SK-N-SH (cell line): ENCODE measurements around the gene TM9SF4.

ENCODE experiments used
- CTCF ChIP-seq: fragments of 200-600 bp; sonication (generic); IDR thresholded peaks from 2 replicates; pipeline ENCODE4 v1.6.1; 2017; ENCODE audit warnings: antibody characterized with exemption, mild to moderate bottlenecking, moderate library complexity
- NRF1 ChIP-seq: IDR thresholded peaks from 2 replicates; pipeline ENCODE4 v1.6.1; 2012; ENCODE audit warnings: low read depth, mild to moderate bottlenecking, low read length
- REST ChIP-seq: IDR thresholded peaks from 2 replicates; pipeline ENCODE4 v1.6.1; 2012; ENCODE audit warnings: mild to moderate bottlenecking, low read depth, low read length, moderate library complexity
- TAF1 ChIP-seq: IDR thresholded peaks from 2 replicates; pipeline ENCODE4 v1.6.1; 2012; ENCODE audit warnings: low read depth, mild to moderate bottlenecking, low read length, moderate library complexity, borderline replicate concordance

GRCh38 chr20:32208499-32209154 is 99.1 kb downstream of the TM9SF4 start:
- TF ChIP-seq CTCF (no peak), NRF1 (no peak), REST (no peak), TAF1 (no peak)
